GM19023 (cell line): Measurements from ENCODE around the gene RNPEPL1.
"Not testable (repeated sequence)": the region's sequence is repeated elsewhere in the genome, so short reads cannot be mapped to it uniquely, and the experiment has no call there.

Experiments
- ATAC-seq: cut with Tn5 transposase; IDR thresholded peaks from one replicate; pipeline ENCODE4 v1.9.1; 2021; ENCODE audit warnings: mild to moderate bottlenecking, moderate library complexity; ENCODE audit not compliant: unreplicated experiment

Gene RNPEPL1

GRCh38 chr2:240602266-240603050, 34.2 kb downstream of the RNPEPL1 start:
- ATAC-seq: no peak

- ATAC-seq: no peak
Observed at GRCh38 chr2:240603081-240603835, 35.0 kb downstream of the RNPEPL1 start.

- ATAC-seq: no peak
Observed at GRCh38 chr2:240603846-240604245, 35.6 kb downstream of the RNPEPL1 start.

- ATAC-seq: no peak
Observed at GRCh38 chr2:240604291-240604938, 36.1 kb downstream of the RNPEPL1 start.

GRCh38 chr2:240604939-240605716, 36.8 kb downstream of the RNPEPL1 start:
- ATAC-seq: no peak

GRCh38 chr2:240605867-240606743, 37.8 kb downstream of the RNPEPL1 start:
- ATAC-seq: no peak

- no peak for ATAC-seq
Observed at GRCh38 chr2:240611601-240612210, 43.4 kb downstream of the RNPEPL1 start.

- no peak for ATAC-seq
Observed at GRCh38 chr2:240613781-240614180, 45.5 kb downstream of the RNPEPL1 start.

- no peak for ATAC-seq
Observed at GRCh38 chr2:240614391-240614790, 46.1 kb downstream of the RNPEPL1 start.

- no peak for ATAC-seq
Observed at GRCh38 chr2:240615396-240615795, 47.1 kb downstream of the RNPEPL1 start.

GRCh38 chr2:240615820-240616547, 47.7 kb downstream of the RNPEPL1 start:
- ATAC-seq: no peak

GRCh38 chr2:240616860-240617666, 48.8 kb downstream of the RNPEPL1 start:
- not testable (repeated sequence) for ATAC-seq

GRCh38 chr2:240618776-240619175, 50.5 kb downstream of the RNPEPL1 start:
- no peak for ATAC-seq

- ATAC-seq: no peak
Observed at GRCh38 chr2:240619506-240620148, 51.3 kb downstream of the RNPEPL1 start.

- ATAC-seq: no peak
Observed at GRCh38 chr2:240620149-240620731, 52.0 kb downstream of the RNPEPL1 start.

GRCh38 chr2:240620859-240621258, 52.6 kb downstream of the RNPEPL1 start:
- ATAC-seq: no peak

- ATAC-seq: no peak
Observed at GRCh38 chr2:240622060-240622411, 53.8 kb downstream of the RNPEPL1 start.
